ENCODE measurements around the gene KDM4C. TPM values are rescaled to one million over a fixed set of nuclear protein-coding genes. Genes with fewer than 3 reads are reported as not detected.
"Not testable (repeated sequence)": the region's sequence is repeated elsewhere in the genome, so short reads cannot be mapped to it uniquely, and the experiment has no call there.

KDM4C gene
- polyA plus RNA-seq, 1 donor (not counting 4 experiments of a cell fraction or from before 2014, with no cell fraction given), result 17.2 TPM

DNA sequence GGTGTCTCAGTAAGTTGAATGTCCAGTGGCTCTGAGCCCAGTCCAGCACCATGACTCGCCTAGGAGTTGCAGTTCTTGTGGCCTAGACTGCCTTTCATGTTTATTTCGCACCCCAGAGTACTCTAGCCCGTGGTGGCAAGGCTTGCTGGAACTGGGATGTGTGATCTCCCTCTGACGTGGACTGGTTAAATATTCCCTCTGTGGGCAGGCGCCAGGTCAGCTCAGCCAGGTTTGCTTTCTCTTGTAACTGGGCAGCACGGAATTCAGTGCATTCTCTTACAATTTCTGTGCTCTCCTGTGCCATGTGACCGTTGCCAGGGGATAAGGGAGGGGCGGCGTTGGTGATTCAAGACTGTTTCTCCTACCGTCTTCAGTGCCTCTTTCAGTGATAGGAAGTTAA, 270.8 kb downstream of the KDM4C start:
- peaks cover 3% of the 10 kb centered on the region for H4K20me1 ChIP-seq (ENCODE audit: control insufficient read depth, extremely low read depth, insufficient read depth, low read length)
- dilution Hi-C loops (cut with MboI; ENCODE audit: extremely low pct_ligation_motif_present, low sequenced_read_pairs), result no loop called here
- no peaks in the 10 kb centered on the region for H3K9me3 ChIP-seq (ENCODE audit: control insufficient read depth, low read depth, low read length)
- FAIRE-seq (no peak), DNase-seq (ENCODE audit: low read depth, low spot score) (no peak)
- no peaks in the 10 kb centered on the region for H3K4me1 ChIP-seq (ENCODE audit: control insufficient read depth, extremely low read depth, insufficient read depth, low read length)
- H3K4me3 ChIP-seq (ENCODE audit: control insufficient read depth in 2 of 3, extremely low read depth in 1 of 3, insufficient read depth in 2 of 3, low read depth in 1 of 3, low read length in 3 of 3), result no peak overlapping the region
- H3K9ac ChIP-seq (ENCODE audit: control insufficient read depth, extremely low read depth, insufficient read depth, low read length), result no peak overlapping the region
- no peaks in the 10 kb centered on the region for H3K27me3 ChIP-seq (ENCODE audit: control insufficient read depth, extremely low read depth, insufficient read depth, low read length)
- TF ChIP-seq EZH2 (IDR thresholded peaks at IDR 0.05; ENCODE audit: low read length), result no peak
- TF ChIP-seq, protein P1, sequence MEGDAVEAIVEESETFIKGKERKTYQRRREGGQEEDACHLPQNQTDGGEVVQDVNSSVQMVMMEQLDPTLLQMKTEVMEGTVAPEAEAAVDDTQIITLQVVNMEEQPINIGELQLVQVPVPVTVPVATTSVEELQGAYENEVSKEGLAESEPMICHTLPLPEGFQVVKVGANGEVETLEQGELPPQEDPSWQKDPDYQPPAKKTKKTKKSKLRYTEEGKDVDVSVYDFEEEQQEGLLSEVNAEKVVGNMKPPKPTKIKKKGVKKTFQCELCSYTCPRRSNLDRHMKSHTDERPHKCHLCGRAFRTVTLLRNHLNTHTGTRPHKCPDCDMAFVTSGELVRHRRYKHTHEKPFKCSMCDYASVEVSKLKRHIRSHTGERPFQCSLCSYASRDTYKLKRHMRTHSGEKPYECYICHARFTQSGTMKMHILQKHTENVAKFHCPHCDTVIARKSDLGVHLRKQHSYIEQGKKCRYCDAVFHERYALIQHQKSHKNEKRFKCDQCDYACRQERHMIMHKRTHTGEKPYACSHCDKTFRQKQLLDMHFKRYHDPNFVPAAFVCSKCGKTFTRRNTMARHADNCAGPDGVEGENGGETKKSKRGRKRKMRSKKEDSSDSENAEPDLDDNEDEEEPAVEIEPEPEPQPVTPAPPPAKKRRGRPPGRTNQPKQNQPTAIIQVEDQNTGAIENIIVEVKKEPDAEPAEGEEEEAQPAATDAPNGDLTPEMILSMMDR (optimal IDR thresholded peaks at IDR 0.05 in 1 of 3, IDR thresholded peaks at IDR 0.05 in 1 of 3, conservative IDR thresholded peaks at IDR 0.05 in 1 of 3; ENCODE audit: extremely low read depth in 1 of 3, insufficient read depth in 2 of 3, low read length in 3 of 3), result no peak
- no peaks in the 10 kb centered on the region for H3K9me1 ChIP-seq (ENCODE audit: control insufficient read depth, extremely low read depth, insufficient read depth, low read length)
- no peaks in the 10 kb centered on the region for H3K36me3 ChIP-seq (ENCODE audit: control insufficient read depth in 2 of 2, extremely low read depth in 1 of 2, insufficient read depth in 2 of 2, low read length in 2 of 2)
- no peak overlapping the region for H2AFZ ChIP-seq (ENCODE audit: control insufficient read depth, low read length)
- no peak overlapping the region for H3K4me2 ChIP-seq (ENCODE audit: control insufficient read depth, extremely low read depth, insufficient read depth, low read depth, low read length)
- no peak overlapping the region for H3K27ac ChIP-seq (ENCODE audit: control insufficient read depth, insufficient read depth, low read length)
- H3K79me2 ChIP-seq (ENCODE audit: control insufficient read depth, insufficient read depth, low read length), result no peaks in the 10 kb centered on the region

DNA sequence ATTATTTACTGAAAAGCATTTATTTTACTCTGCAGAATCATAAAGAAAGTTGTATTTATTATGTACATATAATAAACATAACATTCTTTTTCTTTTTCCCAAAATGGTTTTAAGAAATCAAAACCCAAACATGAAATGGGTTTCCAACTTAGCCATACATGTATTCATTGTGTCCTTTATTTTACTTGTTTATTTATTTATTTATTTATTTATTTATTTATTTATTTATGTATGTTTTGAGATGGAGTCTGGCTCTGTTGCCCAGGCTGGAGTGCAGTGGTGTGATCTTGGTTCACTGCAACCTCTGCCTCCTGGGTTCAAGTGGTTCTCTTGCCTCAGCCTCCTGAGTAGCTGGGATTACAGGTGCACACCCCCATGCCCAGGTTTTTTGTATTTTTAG, 273.2 kb downstream of the KDM4C start:
- H3K9me1 ChIP-seq (ENCODE audit: control insufficient read depth, extremely low read depth, insufficient read depth, low read length); H3K4me3 ChIP-seq (ENCODE audit: control insufficient read depth in 2 of 3, extremely low read depth in 1 of 3, insufficient read depth in 2 of 3, low read depth in 1 of 3, low read length in 3 of 3); H3K4me1 ChIP-seq (ENCODE audit: control insufficient read depth, extremely low read depth, insufficient read depth, low read length); DNase-seq (ENCODE audit: low read depth, low spot score); FAIRE-seq; H3K27me3 ChIP-seq (ENCODE audit: control insufficient read depth, extremely low read depth, insufficient read depth, low read length); H2AFZ ChIP-seq (ENCODE audit: control insufficient read depth, low read length); H3K9ac ChIP-seq (ENCODE audit: control insufficient read depth, extremely low read depth, insufficient read depth, low read length); H3K79me2 ChIP-seq (ENCODE audit: control insufficient read depth, insufficient read depth, low read length); H4K20me1 ChIP-seq (ENCODE audit: control insufficient read depth, extremely low read depth, insufficient read depth, low read length); H3K27ac ChIP-seq (ENCODE audit: control insufficient read depth, insufficient read depth, low read length); H3K4me2 ChIP-seq (ENCODE audit: control insufficient read depth, extremely low read depth, insufficient read depth, low read depth, low read length); dilution Hi-C loops (cut with MboI; ENCODE audit: extremely low pct_ligation_motif_present, low sequenced_read_pairs); H3K36me3 ChIP-seq (ENCODE audit: control insufficient read depth in 2 of 2, extremely low read depth in 1 of 2, insufficient read depth in 2 of 2, low read length in 2 of 2); H3K9me3 ChIP-seq (ENCODE audit: control insufficient read depth, low read depth, low read length): not testable (repeated sequence)
